Neutrophil (primary cell): Measurements from ENCODE around the gene DDX51.

Source experiments
- H3K27ac ChIP-seq: fragments of 200-600 bp; sonication (generic); 2 replicates; pipeline ENCODE4 v1.5.1; 2016; ENCODE audit warnings: mild to moderate bottlenecking, moderate library complexity
- H3K27me3 ChIP-seq: fragments of 200-600 bp; sonication (generic); 2 replicates; pipeline ENCODE4 v1.6.0; 2016; ENCODE audit warnings: mild to moderate bottlenecking
- H3K36me3 ChIP-seq: fragments of 200-600 bp; sonication (generic); 2 replicates; pipeline ENCODE4 v1.5.1; 2017
- H3K4me1 ChIP-seq, 2 experiments: fragments of 200-600 bp in 1 of 2; sonication (generic) in 1 of 2; 1 replicate in 1 of 2; 2 replicates in 1 of 2; pipeline versions ENCODE4 v1.5.1 to v1.6.1; 2013 to 2016; ENCODE audit warnings: low read depth in 1 of 2, low read length in 1 of 2, mild to moderate bottlenecking in 1 of 2, moderate library complexity in 1 of 2; ENCODE audit not compliant: control insufficient read depth in 1 of 2, insufficient read depth in 1 of 2
- H3K4me3 ChIP-seq, 2 experiments: fragments of 200-600 bp in 1 of 2; sonication (generic) in 1 of 2; 1 replicate in 1 of 2; 2 replicates in 1 of 2; pipeline ENCODE4 v1.5.1; 2013 to 2016; ENCODE audit warnings: low read depth in 1 of 2, low read length in 1 of 2, mild to moderate bottlenecking in 1 of 2, moderate library complexity in 1 of 2
- H3K9me3 ChIP-seq: fragments of 200-600 bp; sonication (generic); 2 replicates; pipeline ENCODE4 v1.5.1; 2016
- CTCF ChIP-seq: fragments of 200-600 bp; sonication (generic); IDR thresholded peaks from 2 replicates; pipeline ENCODE4 v1.5.1; 2016; ENCODE audit warnings: antibody characterized with exemption

The DDX51 gene

GRCh38 chr12:132143336-132144071 lies 615 bp downstream of the DDX51 start:
- peak overlapping the region; percentile 69 for H3K27ac ChIP-seq
- peaks cover 42% of the 10 kb centered on the region for H3K36me3 ChIP-seq
- H3K4me1 ChIP-seq, result peaks cover 18 to 20% of the 10 kb centered on the region in 2 experiments
- peaks cover 9% of the 10 kb centered on the region for H3K27me3 ChIP-seq
- H3K9me3 ChIP-seq, result no peaks in the 10 kb centered on the region
- no peak for TF ChIP-seq CTCF
- peak overlapping the region; percentile 81 to 94 for H3K4me3 ChIP-seq

GRCh38 chr12:132142679-132143335 lies 1.3 kb downstream of the DDX51 start:
- Histone ChIP-seq H3K27ac (no peak overlapping the region), H3K4me3 (peak overlapping the region; percentile 81 to 94), H3K4me1 (peaks cover 18 to 20% of the 10 kb centered on the region in 2 experiments), H3K9me3 (no peaks in the 10 kb centered on the region), H3K36me3 (peaks cover 35% of the 10 kb centered on the region), H3K27me3 (peaks cover 9% of the 10 kb centered on the region)
- no peak for TF ChIP-seq CTCF

GRCh38 chr12:132141976-132142678 lies 2.0 kb downstream of the DDX51 start:
- peaks cover 28% of the 10 kb centered on the region for H3K36me3 ChIP-seq
- H3K4me1 ChIP-seq, result peaks cover 18 to 20% of the 10 kb centered on the region in 2 experiments
- TF ChIP-seq CTCF, result no peak
- no peaks in the 10 kb centered on the region for H3K9me3 ChIP-seq
- H3K27me3 ChIP-seq, result peaks cover 9% of the 10 kb centered on the region
- no peak overlapping the region for H3K27ac ChIP-seq
- no peak overlapping the region for H3K4me3 ChIP-seq

GRCh38 chr12:132140918-132141841 lies 2.9 kb downstream of the DDX51 start:
- peaks cover 18 to 20% of the 10 kb centered on the region in 2 experiments for H3K4me1 ChIP-seq
- no peak for TF ChIP-seq CTCF
- H3K4me3 ChIP-seq, result no peak overlapping the region
- H3K9me3 ChIP-seq, result no peaks in the 10 kb centered on the region
- H3K27ac ChIP-seq, result no peak overlapping the region
- peaks cover 9% of the 10 kb centered on the region for H3K27me3 ChIP-seq
- peaks cover 28% of the 10 kb centered on the region for H3K36me3 ChIP-seq

- TF ChIP-seq CTCF, result no peak
- Histone ChIP-seq H3K27ac (no peak overlapping the region), H3K9me3 (no peaks in the 10 kb centered on the region), H3K4me3 (no peak overlapping the region), H3K4me1 (peaks cover 18 to 20% of the 10 kb centered on the region in 2 experiments), H3K27me3 (peaks cover 9% of the 10 kb centered on the region), H3K36me3 (peaks cover 28% of the 10 kb centered on the region)
These were observed 3.6 kb downstream of the DDX51 start for GRCh38 chr12:132140501-132140900.
